GM21529 (cell line): ENCODE measurements around the gene TOM1L2.

Experiments
- ATAC-seq: cut with Tn5 transposase; IDR thresholded peaks from one replicate; pipeline ENCODE4 v1.9.1; 2021; ENCODE audit not compliant: unreplicated experiment

TOM1L2 gene

DNA sequence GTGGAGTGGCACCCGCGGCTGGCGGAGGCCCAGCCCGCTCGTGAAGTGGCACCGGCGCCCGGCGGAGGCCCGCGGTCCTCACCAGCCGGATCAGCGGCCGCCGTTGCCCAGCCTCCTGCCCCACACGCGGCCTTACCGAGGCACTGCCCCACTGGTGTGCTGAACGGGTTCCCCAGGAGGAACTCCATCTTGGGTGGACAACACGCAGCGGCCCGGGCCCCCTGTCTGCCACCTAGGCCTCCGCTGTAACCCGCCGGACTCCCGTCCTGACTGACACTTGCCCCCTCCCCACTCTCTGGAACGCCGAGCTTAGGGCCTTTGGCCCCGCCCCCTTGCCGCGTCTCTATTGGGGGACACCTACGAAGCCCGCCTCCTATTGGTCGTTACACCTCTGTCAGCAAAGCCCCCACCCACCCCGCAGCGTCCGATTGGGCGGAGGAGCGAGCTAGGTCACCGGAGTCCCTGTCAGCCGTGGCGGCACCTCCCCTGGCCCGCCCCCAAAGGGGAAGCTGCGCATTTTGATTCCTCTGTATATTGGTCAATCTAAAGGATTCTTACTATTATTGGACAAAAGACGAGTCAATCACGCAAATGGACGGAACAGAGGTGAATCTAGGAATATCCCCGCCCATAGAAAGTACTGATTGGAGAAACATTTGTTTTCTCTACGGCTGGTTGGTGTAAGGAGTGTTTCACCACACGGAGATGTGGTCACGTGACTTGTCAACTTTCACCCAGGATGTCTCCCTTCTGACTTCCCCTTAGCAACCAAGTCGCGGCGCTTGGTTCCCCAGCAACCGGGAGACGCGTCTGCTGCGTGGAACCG lies at the start of gene TOM1L2, which contains the start of gene DRC3:
TOM1L2 (minus strand) TSS at position 275 of the 826 bp plus-strand sequence; CDS start at position 188, 87 bp downstream.
DRC3 (plus strand) TSS at position 737 of the 826 bp plus-strand sequence. CDS start 4,737 bp downstream, outside the sequence.
- peak; percentile 89 for ATAC-seq

DNA sequence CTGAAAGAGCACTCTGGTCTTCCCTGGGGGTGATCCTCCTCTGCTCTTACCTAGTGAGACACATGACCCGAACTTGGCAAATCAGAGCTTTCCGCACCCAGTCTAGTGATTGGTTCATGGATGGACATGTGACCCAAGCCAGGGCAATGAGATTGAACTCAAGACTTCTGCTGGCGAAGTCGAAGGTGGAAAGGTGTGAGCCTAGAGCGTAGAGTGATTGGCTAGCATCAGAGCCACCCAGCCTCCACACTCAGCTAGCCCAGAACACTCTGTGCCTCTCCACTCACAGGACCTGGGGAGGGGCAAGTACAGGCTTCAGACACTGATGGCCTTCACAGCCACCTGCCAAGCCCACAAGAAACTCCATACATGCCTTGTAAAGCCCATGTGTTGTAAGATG lies 49.2 kb upstream of the TOM1L2 start:
- no peak for ATAC-seq

DNA sequence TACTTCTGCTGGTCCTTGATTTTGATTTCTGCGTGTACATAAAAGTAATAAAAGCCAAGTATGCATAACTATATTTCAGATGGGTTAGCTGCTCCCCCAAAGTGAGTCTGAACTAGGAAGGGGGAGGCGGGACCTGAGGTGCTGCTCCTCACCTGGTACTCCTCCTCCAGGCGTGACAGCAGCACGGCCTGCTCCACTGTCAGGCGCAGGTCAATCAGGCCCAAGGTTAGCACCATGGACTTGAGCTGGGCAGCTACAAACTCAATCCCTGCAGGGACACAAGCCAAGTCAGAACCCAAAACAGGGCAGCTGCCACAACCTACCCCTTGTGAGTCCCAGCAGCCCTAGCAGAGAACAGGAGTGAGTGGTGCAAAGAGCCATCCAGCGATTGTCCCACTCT lies 48.8 kb upstream of the TOM1L2 start:
- ATAC-seq = no peak

DNA sequence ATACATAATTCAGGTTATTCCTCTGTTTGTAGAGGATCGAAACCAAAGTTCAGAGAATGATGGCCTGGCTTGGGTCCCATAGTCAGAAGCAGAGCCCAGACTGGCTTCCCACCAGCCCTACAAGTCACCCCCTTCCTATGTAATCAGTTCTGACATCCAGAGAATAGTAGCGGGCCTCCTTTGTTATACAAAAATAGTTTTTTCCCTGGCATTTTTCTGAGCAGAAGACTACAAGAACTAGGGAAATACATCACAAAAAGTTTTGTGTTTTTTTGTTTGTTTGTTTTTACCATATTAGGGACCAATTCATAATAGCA lies 47.6 kb upstream of the TOM1L2 start:
- ATAC-seq = no peak

DNA sequence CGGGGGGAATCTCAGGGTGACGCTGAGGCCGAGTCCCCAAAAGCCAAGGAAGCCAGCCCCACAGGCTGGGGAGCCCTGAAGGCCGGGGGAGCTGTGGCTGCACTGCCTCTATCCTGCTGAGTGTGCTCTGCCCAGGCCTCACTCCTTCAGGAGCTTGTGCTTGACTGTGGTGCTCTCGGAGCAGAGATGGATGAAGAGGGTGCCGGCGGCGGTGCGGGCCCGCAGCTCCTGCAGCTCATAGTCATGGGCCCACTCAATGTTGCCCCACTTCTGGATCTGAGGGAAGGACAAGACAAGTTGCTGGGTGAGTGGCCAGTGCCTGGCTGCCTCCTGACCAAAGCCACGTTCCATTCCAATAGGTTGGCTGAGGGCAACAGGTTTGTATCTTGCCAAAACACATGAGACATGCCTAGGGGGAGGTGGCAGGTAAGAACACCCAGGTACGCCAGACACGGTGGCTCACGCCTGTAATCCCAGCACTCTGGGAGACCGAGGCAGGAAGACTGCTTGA lies 46.3 kb upstream of the TOM1L2 start:
- no peak for ATAC-seq

DNA sequence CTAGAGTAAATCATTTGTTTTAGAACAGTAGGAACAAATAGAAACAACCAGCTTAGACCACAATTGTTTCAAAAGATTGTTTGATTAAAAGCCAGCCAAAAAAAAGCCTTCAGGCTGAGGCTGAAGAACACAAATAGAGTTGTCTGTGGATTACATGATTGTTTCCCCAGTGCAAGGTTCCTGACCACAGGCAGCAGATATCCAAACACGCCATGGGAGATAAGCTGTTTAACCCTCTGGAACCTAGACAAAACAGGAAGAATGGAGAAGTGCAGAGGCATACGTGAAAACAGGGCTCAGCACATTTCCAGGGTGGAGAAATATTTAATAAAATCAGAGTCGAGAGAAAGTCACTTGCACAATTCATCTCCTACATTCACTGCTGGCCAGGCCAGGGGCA lies 45.8 kb upstream of the TOM1L2 start:
- ATAC-seq = no peak

DNA sequence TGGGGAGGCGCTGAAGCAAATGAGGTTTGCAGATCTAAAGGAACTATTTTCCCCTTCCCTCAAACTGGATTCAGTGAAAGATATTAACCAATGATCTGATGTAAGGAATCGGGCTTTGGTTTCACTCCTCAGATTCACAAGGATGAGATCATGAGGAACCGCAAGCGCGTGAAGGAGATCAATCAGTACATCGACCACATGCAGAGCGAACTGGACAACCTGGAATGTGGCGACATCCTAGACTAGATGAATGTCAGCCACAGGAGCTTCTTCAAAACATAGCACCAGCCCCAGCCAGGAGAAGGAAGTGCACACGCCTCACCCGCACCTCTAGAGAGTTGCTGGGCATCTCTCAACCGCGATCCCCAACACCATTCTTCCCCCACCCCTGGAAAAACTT lies 44.2 kb upstream of the TOM1L2 start:
- no peak for ATAC-seq

DNA sequence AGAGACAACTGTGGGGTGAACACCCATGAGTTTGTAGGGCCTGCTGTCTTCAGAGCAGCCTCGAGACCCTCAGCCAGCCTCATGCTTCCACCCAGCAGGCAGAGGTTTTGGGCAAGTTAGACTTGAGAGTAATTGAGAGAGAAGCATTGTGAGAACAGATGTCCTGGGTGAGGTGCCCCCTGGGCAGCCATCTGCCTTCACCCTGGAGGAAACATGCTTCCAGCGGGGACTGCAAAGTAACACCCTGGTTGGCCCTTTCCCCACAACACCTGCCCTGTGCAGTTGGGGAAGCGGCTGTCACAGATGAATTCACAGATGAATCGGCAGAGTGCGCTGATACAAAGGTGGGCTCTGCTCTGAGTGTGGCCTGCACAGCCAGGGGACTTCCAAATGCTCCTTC lies 43.4 kb upstream of the TOM1L2 start:
- ATAC-seq = no peak

DNA sequence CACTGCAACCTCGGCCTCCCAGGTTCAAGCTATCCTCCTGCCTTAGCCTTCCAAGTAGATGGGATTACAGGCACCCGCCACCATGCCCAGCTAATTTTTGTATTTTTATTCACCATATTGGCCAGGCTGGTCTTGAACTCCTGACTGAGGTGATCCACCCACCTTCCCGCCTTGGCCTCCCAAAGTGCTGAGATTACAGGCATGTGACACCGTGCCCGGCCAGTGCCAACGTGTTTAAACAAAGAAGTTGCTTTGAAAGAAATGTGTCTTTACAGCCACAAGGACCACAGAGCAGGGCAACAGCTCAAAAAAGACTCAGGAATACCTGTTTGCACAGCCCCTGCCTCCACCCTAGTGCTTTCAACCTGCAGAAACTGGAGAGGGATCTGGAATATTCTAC lies 41.8 kb upstream of the TOM1L2 start:
- ATAC-seq = no peak

DNA sequence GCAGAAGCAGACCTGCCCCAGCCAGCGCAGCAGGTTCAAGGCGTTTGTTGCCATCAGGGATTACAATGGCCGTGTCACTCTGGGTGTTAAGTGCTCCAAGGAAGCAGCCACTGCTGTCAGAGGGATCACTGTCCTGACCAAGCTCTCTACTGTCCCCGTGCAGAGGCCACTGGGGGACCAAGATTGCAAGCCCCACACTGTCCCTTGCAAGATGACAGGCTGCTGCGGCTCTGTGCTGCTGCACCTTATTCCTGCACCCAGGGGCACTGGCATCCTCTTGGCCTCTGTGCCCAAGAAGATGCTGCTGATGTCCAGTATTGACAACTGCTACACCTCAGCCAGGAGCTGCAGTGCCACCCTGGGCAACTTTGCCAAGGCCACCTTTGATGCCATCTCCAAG lies 39.1 kb upstream of the TOM1L2 start:
- ATAC-seq = no peak

DNA sequence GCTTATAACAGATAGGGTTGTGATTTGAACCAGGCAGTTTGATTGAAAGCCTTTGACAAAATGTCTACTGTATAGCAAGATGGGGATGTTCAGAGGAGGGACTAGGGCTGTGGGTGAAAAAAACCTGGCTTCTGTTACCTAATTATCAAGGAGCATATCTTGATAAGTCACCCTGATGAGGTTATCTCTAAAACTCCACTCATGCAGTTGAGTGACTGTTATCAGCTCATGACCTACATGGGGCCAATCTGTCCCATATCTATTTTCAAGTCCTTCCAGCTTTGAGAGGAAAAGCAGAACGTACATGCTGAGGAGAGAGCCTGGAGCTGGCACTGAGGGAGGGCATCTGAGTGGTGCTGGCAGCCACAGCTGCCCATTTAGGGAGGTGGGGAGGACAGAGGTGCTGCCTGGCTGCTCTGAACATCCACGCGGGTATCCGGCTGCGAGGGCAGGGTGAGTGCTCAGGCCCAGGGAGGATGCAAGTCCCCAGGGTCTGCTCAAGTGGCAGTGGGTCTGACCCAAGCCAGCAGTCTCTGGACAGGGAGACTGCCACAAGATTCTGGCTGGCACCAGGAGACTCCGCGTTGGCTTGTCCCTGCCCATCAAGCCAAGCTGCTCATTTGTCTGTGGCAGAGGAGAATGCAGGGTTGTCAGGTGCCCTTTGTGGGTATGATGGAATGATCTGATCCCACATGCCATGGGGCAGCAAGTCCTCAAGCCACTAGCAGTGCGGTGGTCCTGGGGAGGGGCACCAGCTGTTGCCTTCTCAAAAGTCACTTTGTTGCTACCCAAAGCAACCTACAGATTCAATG lies 37.6 kb upstream of the TOM1L2 start:
- ATAC-seq = no peak

DNA sequence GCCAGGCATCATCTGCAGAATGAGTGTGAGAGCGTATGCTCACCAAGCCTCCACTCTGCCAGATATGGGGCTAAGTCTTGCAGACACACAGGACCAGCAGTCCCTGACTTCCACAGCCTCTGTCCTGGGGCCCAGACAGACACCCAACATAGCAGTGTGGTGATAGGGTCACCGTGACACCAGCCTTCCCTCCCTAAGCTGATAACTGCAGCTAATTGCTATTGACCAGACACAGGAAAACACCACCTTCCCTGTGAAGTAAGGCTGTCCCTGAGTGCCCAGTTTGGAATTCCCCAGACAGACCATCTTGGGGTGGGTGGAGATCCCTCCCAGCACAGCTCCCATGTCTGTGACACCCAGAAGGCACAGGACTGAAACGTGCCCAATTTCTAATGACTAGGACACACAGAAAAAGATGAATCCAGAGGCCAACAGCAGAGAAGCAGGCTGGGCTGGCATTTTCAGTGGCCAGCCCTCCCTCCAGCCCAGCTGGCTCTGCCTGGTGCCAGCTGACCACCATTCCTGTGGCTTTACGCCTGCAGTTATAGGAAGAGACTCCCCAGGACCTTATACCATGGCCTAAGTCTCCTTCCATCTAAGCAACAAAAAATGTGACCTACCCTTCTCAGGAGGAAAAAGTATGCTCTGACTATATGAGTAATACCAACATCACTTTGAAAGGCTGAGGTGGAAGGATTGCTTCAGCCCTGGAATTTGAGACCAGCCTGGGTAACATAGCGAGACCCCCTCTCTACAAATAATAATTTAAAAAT lies 36.5 kb upstream of the TOM1L2 start:
- no peak for ATAC-seq

DNA sequence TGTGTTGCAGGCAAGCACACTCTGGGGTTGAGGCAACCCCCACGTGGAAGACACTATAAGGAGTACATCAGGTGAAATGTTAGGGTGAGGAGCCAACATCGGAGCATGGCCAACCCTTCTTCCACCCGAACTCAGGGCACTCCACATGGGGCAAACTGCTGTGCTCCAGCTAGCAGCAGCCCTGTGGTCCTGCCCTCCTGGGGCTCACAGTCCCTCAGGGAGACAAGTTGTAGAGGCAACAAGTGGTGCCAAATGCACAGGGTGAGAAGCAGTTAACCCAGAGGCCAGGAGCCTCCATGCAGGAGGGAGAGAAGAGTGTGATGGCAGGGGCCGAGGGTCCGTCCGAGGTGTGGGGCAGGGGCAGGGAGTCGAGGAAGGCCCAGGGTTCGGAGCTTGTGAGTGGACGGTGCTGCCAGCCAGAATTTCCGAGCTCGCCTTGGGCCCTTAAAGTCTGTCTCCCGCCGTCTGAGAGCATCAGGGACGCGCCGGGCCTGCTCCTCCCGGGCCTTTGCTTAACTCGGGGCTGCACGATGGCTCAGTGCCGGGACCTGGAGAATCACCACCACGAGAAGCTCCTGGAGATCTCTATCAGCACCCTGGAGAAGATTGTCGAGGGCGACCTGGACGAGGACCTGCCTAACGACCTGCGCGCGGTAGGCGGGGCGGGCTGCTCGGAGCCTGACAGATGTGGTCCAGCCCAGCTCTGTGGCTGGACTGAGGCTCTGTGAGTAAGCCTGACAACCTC lies 34.5 kb upstream of the TOM1L2 start:
- ATAC-seq = no peak

DNA sequence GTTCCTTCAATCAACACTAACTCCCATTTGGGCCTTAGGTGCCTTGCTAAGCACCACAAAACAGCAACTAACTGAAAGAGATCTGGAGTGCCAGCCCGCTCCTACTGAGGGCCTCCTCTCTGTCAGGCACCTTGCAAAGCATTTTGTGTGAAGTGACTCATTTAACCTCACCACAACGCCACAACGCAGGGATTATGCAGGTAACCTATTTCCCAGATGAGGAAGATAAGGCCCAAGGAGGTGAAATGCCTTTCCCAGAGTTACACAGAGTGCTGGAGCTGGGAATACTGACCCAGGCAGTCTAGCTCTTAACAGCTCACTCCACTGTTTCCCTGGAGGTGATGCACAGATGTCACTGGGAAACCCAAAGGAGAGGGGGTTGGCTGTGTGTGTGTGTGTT lies 33.3 kb upstream of the TOM1L2 start:
- no peak for ATAC-seq

DNA sequence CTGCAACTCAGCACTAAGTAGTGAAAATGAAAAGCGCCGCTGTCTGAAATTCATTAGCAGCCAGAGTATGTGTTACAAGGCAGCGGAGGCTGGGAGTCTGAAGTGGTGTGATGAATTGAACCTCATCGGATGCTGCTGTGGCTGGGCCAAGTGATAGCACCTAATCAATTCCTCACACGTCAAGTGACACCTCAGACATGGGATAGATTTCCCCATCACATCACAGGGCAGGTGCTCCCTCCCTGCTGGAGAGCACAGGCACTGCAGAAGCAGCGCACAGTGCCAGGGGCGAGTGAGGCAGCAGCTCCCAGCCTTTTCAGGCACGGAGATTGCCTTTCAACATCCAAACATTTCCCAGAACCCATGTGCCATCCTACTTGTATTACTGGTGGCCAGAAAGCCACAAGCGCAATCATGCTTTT lies 32.7 kb upstream of the TOM1L2 start:
- no peak for ATAC-seq

DNA sequence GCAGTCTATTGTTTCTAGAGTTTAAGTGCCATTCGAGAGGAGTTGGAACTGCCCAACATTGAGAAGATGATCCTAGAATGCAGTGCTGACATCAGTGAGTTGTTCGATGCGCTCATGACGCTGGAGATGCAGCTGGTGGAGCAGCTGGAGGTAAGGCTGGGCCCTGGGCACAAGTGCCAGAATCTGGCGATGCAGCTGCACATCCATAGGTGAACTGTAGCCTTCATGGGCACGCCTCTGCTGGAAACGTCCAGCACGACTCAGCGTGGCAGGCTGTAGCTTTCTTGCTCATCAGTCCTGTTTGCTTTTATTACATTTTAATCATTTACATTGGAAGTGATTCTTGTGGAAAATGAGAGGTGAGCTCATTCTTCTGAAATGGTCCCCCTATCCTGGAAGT lies 32.1 kb upstream of the TOM1L2 start:
- no peak for ATAC-seq

DNA sequence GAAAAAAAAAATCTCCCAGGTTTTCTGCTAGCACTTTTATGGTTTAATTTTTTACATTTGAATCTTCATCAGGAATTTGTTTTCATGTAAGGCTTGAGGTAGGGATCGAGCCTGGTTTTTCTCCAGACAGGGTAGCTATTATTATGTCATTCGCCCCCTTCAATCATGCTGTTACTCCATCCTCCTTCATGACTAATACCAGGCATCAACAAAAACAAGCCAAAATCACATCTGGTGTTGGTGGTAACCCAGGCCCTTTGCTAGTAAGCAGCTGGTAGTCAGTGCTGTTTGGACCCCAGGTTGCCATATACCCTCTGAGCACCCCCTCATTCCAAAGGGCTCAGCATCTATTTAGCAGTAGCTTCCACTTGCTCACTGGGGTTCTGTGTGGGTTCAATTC lies 30.0 kb upstream of the TOM1L2 start:
- ATAC-seq = no peak

DNA sequence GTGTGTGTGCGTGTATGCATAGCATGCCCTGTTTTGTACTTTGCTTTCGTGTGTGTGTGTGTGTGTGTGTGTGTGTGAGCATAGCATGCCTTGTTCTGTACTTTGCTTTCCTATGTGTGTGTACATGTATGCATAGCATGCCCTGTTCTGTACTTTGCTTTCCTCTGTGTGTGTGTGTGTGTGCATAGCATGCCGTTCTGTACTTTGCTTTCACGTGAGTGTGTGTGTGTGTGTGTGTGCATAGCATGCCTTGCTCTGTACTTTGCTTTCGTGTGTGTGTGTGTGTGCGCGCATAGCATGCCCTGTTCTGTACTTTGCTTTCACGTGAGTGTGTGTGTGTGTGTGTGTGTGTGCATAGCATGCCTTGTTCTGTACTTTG lies 27.8 kb upstream of the TOM1L2 start:
- ATAC-seq = no peak

DNA sequence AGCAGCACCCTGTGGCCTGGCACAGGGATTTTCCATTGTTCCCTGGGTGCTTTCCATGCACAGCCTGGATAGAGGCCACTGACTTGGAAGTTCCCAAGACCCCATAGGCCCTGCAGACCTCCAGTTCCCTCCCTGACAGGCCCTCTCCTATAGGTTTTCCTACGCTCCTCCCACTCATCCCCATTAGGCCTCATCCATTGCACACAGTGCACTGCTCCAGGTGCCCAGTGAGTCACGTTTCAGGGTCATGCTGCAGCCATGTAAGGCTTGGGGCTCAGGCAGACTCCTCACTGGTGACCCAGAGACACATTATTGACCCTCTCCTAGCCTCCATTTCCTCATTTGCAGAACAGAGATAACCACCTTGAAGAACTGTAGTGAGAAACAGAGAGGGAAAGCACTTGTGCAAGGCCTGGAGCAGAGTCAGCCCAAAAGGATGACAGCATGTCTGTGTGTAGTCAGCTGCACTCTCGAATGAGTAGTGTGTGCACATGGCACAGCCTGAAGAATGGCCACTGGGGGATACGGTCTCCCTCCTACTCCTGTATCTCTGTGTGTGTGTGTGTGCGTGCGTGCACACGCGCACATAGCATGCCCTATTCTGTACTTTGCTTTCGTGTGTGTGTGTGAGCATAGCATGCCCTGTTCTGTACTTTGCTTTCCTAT lies 27.3 kb upstream of the TOM1L2 start:
- ATAC-seq = no peak

DNA sequence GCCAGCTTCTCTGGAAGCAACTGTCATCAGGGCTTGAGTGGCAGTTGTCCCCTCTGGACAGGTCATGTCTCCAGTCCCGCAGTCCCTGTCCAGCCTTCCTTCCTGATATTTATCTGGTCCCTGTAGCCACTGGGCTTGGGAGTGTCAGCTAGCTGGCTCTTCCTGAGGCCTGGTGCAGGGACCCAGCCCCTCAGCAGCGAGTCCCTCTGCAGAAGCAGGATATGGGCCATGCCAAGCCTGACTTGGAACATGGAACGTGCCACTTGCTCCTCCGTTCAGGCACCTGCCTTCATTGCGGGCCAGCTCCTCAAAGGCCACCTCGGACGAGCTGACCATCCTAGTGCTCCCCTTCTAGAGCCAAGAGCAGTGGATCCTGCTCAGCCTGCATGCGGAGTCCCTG lies 26.7 kb upstream of the TOM1L2 start:
- ATAC-seq = no peak
